Astrocyte of the spinal cord (primary cell): Measurements from ENCODE around the gene PLEKHA7.

ENCODE experiments used
- DNase-seq: peaks from one replicate; pipeline ENCODE4 v3.0.0; 2011; ENCODE audit warnings: low read depth, low spot score
- H3K4me3 ChIP-seq: 2 replicates; pipeline ENCODE4 v1.5.1; 2011; ENCODE audit warnings: low read depth, mild to moderate bottlenecking, low read length, moderate library complexity
- CTCF ChIP-seq: IDR thresholded peaks from 2 replicates; pipeline ENCODE4 v1.5.1; 2012; ENCODE audit warnings: low read depth, mild to moderate bottlenecking, low read length, inconsistent platforms
- in situ Hi-C: cut with HindIII; loops from 2 replicates; pipeline ENCODE4 v1.10.0; 2017; ENCODE audit warnings: low sequenced_read_pairs

PLEKHA7 gene

GRCh38 chr11:16825101-16825500, 189.1 kb downstream of the PLEKHA7 start:
- no peak for DNase-seq
- in situ Hi-C loops: no loop called here
- no peak overlapping the region for H3K4me3 ChIP-seq
- TF ChIP-seq CTCF: no peak

- in situ Hi-C loops: no loop called here
- peak; percentile 80 for DNase-seq
- no peak overlapping the region for H3K4me3 ChIP-seq
- peak; percentile 91 for TF ChIP-seq CTCF
Observed at GRCh38 chr11:16820324-16821092, 193.7 kb downstream of the PLEKHA7 start.

- peak; percentile 46 for DNase-seq
- no peak overlapping the region for H3K4me3 ChIP-seq
- in situ Hi-C loops: no loop called here
- peak; percentile 20 for TF ChIP-seq CTCF
Observed at GRCh38 chr11:16818284-16818683, 195.9 kb downstream of the PLEKHA7 start.

GRCh38 chr11:16817351-16817750, 196.9 kb downstream of the PLEKHA7 start:
- no peak for DNase-seq
- in situ Hi-C loops: no loop called here
- no peak for TF ChIP-seq CTCF
- no peak overlapping the region for H3K4me3 ChIP-seq

GRCh38 chr11:16816358-16817270, 197.6 kb downstream of the PLEKHA7 start:
- no peak for TF ChIP-seq CTCF
- H3K4me3 ChIP-seq: no peak overlapping the region
- no peak for DNase-seq
- in situ Hi-C loops: no loop called here

GRCh38 chr11:16815047-16815767, 199.0 kb downstream of the PLEKHA7 start:
- TF ChIP-seq CTCF: peak; percentile 15
- no peak overlapping the region for H3K4me3 ChIP-seq
- DNase-seq: peak; percentile 50
- in situ Hi-C loops: no loop called here
